MCF 10A (cell line): Measurements from ENCODE around the gene KCTD11. TPM values are rescaled to one million over a fixed set of nuclear protein-coding genes. Genes with fewer than 3 reads are reported as not detected.
A peak's percentile ranks its signal among the peaks of the same experiment; 100 is the strongest.

Experiments
- BruUV-seq: library from RNA; stranded (reverse); fragments of 400-500 nt; replicated peaks from 2 replicates; lab custom pipeline; 2021; lab: Mats Ljungman, UMichigan
- CTCF ChIA-PET: fragments of 300-600 bp; sonication (Branson Sonifier 250); formaldehyde crosslinking; extraction: SDS; loops from one replicate; lab custom pipeline; 2021; ENCODE audit warnings: antibody characterized with exemption, inconsistent platforms; lab: Yijun Ruan, JAX
- POLR2A ChIA-PET: fragments of 300-600, 350-650 bp; sonication (Branson Sonifier 250); formaldehyde crosslinking; extraction: SDS; loops from one replicate; lab custom pipeline; 2020; ENCODE audit warnings: antibody characterized with exemption, inconsistent platforms; lab: Yijun Ruan, JAX
- DNase-seq: peaks from one replicate; pipeline ENCODE4 v3.0.0-alpha.2; 2018; ENCODE audit not compliant: unreplicated experiment
- H3K27ac Mint-ChIP-seq: one replicate; pipeline ENCODE4 v1.8.0; 2022; ENCODE audit warnings: mild to moderate bottlenecking, low read depth, mixed read lengths; ENCODE audit not compliant: unreplicated experiment
- H3K27me3 Mint-ChIP-seq: one replicate; pipeline ENCODE4 v1.8.0; 2022; ENCODE audit warnings: mixed read lengths; ENCODE audit not compliant: insufficient read depth, unreplicated experiment
- H3K36me3 Mint-ChIP-seq: one replicate; pipeline ENCODE4 v1.8.0; 2022; ENCODE audit warnings: mild to moderate bottlenecking, moderate library complexity, mixed read lengths; ENCODE audit not compliant: insufficient read depth, unreplicated experiment
- H3K4me1 Mint-ChIP-seq: one replicate; pipeline ENCODE4 v1.8.0; 2022; ENCODE audit warnings: mixed read lengths; ENCODE audit not compliant: insufficient read depth, unreplicated experiment
- H3K4me3 Mint-ChIP-seq: one replicate; pipeline ENCODE4 v1.8.0; 2022; ENCODE audit warnings: mild to moderate bottlenecking, moderate library complexity, mixed read lengths; ENCODE audit not compliant: unreplicated experiment
- H3K9me3 Mint-ChIP-seq: one replicate; pipeline ENCODE4 v1.8.0; 2022; ENCODE audit warnings: mixed read lengths; ENCODE audit not compliant: unreplicated experiment
- intact Hi-C: fragments of 100-400 bp; cut with micrococcal nuclease; formaldehyde crosslinking; loops from 2 replicates; pipeline ENCODE4 v1.14.1; 2022
- total RNA-seq: library from RNA; stranded (reverse); gene quantifications from 2 replicates; pipeline ENCODE4 v1.2.3, GENCODE V29; 2022
- TF ChIP-seq, protein P1 (sequence below): fragments of 200-600 bp; IDR thresholded peaks from one replicate; pipeline ENCODE4 v1.8.0; 2022; ENCODE audit warnings: antibody characterized with exemption, mild to moderate bottlenecking; ENCODE audit not compliant: unreplicated experiment

KCTD11 gene
- total RNA-seq, 1 experiment from 2014 or later, result 10.1 TPM

DNA sequence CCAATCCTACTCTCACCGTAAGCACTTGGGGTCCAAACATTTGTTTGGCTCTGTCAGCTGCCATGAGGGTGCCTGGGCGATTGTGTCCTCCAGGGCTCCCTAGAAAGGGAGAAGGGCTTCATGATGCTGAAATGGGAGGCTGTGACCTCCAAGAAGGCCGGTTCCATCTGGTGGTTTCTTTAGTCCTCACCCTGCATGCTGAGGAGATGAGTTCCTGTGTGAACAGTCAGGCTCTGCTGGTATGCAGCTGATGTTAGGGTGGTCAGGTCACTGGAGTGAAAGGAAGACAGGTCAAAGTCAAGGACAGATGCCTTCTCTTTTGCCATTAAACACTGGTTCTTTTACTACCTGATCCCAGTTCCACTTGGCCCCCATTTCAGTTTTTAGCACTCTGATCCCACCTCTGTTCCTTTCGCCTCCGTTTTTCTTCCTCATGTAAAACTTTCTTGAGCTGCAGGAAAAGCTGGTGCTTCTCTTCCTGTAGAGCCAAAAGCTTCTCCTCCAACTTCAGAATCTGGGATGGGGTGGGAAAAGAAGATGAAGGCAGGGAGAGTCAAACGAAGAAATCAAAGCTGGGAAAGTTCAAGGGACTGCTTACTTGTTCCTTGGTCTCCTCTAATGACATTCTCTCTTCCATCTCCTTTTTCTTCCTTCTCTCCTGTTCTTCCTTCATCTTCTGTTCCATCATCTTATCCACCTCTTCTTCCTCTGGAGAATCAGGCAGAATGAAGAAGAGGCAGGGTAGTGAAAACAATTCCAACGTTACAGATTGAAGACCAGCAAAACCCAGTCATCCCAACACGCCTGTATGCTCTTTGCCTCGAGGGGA lies 37.9 kb upstream of the KCTD11 start:
- TF ChIP-seq, protein P1, sequence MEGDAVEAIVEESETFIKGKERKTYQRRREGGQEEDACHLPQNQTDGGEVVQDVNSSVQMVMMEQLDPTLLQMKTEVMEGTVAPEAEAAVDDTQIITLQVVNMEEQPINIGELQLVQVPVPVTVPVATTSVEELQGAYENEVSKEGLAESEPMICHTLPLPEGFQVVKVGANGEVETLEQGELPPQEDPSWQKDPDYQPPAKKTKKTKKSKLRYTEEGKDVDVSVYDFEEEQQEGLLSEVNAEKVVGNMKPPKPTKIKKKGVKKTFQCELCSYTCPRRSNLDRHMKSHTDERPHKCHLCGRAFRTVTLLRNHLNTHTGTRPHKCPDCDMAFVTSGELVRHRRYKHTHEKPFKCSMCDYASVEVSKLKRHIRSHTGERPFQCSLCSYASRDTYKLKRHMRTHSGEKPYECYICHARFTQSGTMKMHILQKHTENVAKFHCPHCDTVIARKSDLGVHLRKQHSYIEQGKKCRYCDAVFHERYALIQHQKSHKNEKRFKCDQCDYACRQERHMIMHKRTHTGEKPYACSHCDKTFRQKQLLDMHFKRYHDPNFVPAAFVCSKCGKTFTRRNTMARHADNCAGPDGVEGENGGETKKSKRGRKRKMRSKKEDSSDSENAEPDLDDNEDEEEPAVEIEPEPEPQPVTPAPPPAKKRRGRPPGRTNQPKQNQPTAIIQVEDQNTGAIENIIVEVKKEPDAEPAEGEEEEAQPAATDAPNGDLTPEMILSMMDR, result no peak
- Mint-ChIP-seq H3K4me1 (peaks cover 41% of the 10 kb centered on the region), H3K27ac (peak overlapping the region; percentile 84), H3K9me3 (no peaks in the 10 kb centered on the region), H3K4me3 (peak overlapping the region; percentile 85), H3K36me3 (peaks cover 92% of the 10 kb centered on the region), H3K27me3 (no peaks in the 10 kb centered on the region)
- ChIA-PET POLR2A (interaction anchor here (0.6 to 4.0 kb wide), 18 partner anchors 11 to 299 kb away, joined by 3 to 41 read pairs (median 5); partner anchors contain the start of genes ACADVL, CTDNEP1, DLG4 and ELP5), CTCF (interaction anchor here (0.7 to 1.2 kb wide), 5 partner anchors 10 to 293 kb away, joined by 3 to 4 read pairs (median 4); no protein-coding TSS in a partner anchor)
- TSS peak; percentile 69 for BruUV-seq
- intact Hi-C loops, result no loop called here
- DNase-seq, result no peak

DNA sequence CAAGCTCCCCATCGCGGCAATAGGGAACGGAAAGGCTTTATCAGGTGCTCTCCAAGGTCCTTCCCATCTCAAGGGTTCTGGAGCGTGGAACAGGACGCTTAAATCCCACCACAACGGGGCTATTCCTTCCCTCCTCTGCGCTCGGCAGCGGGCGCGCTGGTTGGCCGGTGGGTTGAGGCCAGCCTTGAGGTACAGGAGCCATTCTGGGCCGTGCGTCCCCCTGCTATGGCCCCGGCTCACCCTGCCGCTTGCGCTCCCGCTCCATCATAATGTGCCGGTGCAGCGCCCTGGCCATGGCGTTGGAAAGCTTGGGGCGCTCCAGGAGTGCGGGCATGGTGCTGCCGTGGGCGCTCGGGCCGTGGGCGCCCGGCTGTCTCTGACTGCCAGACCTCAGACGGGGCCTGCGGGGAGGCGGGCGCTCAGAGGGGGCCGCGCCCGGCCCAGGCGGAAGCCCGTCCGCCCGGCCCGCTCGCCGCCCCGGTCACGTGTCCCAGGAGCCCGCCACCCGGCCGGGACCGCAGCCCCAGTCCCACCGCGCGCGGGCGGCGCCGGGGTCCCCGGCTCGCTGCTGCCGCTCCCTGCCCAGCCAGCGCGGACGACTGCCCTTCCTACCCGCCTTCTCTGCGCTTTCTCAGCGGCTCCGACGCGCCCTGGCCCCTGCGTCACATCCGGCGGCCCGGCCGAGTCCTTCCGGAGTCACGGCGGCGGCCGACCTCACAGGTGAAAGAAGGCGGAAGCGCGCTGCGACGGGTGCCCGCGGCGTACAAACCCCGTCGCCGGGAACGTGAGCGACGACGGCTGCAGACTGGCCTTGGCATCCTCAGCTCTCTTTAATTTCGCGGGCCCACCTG lies 37.0 kb upstream of the KCTD11 start, which contains the start of gene GPS2:
GPS2 (minus strand) TSS at position 642 of the 851 bp plus-strand sequence; CDS start at position 334, 308 bp downstream.
- Mint-ChIP-seq H3K36me3 (peaks cover 90% of the 10 kb centered on the region), H3K27me3 (no peaks in the 10 kb centered on the region), H3K9me3 (no peaks in the 10 kb centered on the region), H3K27ac (peak within 1 kb of the TSS; percentile 84), H3K4me1 (peaks cover 36% of the 10 kb centered on the region), H3K4me3 (peak within 1 kb of the TSS; percentile 85)
- DNase-seq, result peak; percentile 86
- no TSS peak for BruUV-seq
- ChIA-PET CTCF (interaction anchor here (0.6 to 1.2 kb wide), 3 partner anchors 10 to 92 kb away, joined by 3 to 4 read pairs (median 3); no protein-coding TSS in a partner anchor), POLR2A (interaction anchor here (0.6 to 4.0 kb wide), 26 partner anchors 10 to 526 kb away, joined by 3 to 41 read pairs (median 5); partner anchors contain the start of genes ACADVL, DLG4, DVL2 and GABARAP)
- intact Hi-C loops, result no loop called here
- TF ChIP-seq, protein P1, result no peak

DNA sequence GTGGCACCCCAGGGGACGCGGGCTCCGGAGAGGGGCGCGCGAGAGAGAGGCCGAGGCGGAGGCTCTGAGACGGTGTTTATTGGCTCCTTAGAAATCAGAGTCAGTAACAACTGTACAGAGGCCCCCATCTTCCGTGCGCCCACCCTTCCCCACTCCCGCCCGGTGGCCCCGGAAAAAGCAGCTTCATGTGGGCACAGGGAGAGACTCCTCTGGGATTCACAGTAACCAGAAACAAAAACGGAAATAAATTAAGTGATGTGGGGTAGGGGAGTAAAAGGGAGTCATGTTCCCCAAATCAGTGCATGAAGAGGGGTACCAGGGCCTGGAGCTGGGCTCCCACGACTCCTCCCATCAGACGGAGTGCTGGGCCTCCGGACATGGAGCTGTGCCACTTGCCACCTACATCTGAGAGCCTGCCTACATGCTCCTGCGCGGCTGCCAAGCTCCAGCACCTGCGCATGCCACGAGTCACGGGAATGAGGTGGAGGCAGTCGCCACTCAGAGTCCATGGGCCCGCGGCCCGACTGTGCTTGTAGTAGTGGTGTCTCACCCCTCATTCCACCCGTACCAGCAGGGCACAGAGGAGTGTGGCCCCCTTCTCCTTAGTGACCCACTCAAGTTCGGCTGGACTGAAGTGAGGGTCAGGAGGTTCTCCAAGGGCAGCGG lies 36.3 kb upstream of the KCTD11 start:
- DNase-seq, result no peak
- H3K9me3 Mint-ChIP-seq, result no peaks in the 10 kb centered on the region
- TF ChIP-seq, protein P1, result no peak
- H3K27me3 Mint-ChIP-seq, result no peaks in the 10 kb centered on the region
- peaks cover 29% of the 10 kb centered on the region for H3K4me1 Mint-ChIP-seq
- intact Hi-C loops, result no loop called here
- ChIA-PET CTCF (interaction anchor here (0.6 to 0.8 kb wide), 3 partner anchors 19 to 270 kb away, joined by 3 read pairs; no protein-coding TSS in a partner anchor), POLR2A (interaction anchor here (0.6 to 4.0 kb wide), 23 partner anchors 10 to 526 kb away, joined by 3 to 41 read pairs (median 4); partner anchors contain the start of genes DVL2, GABARAP, KCTD11 and NEURL4)
- peaks cover 90% of the 10 kb centered on the region for H3K36me3 Mint-ChIP-seq
- peak overlapping the region; percentile 84 for H3K27ac Mint-ChIP-seq
- H3K4me3 Mint-ChIP-seq, result peak overlapping the region; percentile 85
- no TSS peak for BruUV-seq
